Fibroblast of skin of abdomen (primary cell): ENCODE results near the gene IVNS1ABP.
"Not testable (repeated sequence)": the region's sequence is repeated elsewhere in the genome, so short reads cannot be mapped to it uniquely, and the experiment has no call there.

ENCODE experiments used
- DNase-seq: peaks from one replicate; pipeline ENCODE4 v3.0.0-alpha.2; 2013

The IVNS1ABP gene

GRCh38 chr1:185328255-185328654 lies 11.2 kb upstream of the IVNS1ABP start:
- DNase-seq, result no peak

GRCh38 chr1:185325413-185325812 lies 8.4 kb upstream of the IVNS1ABP start:
- no peak for DNase-seq

- DNase-seq, result no peak
Measured at GRCh38 chr1:185324118-185324517, 7.1 kb upstream of the IVNS1ABP start.

- no peak for DNase-seq
Measured at GRCh38 chr1:185322636-185323035, 5.6 kb upstream of the IVNS1ABP start.

- DNase-seq, result not testable (repeated sequence)
Measured at GRCh38 chr1:185321653-185322221, 4.7 kb upstream of the IVNS1ABP start.

- DNase-seq, result not testable (repeated sequence)
Measured at GRCh38 chr1:185321104-185321503, 4.1 kb upstream of the IVNS1ABP start.

- no peak for DNase-seq
Measured at GRCh38 chr1:185319139-185319475, 2.1 kb upstream of the IVNS1ABP start.

- DNase-seq, result no peak
Measured at GRCh38 chr1:185318431-185319138, 1.5 kb upstream of the IVNS1ABP start.

GRCh38 chr1:185317886-185318310 lies 855 bp upstream of the IVNS1ABP start:
- no peak for DNase-seq

- peak; percentile 93 for DNase-seq
Measured at GRCh38 chr1:185316163-185317033, 645 bp downstream of the IVNS1ABP start.

GRCh38 chr1:185315445-185316071 lies 1.5 kb downstream of the IVNS1ABP start:
- DNase-seq, result no peak

- no peak for DNase-seq
Measured at GRCh38 chr1:185314411-185314810, 2.6 kb downstream of the IVNS1ABP start.

GRCh38 chr1:185312361-185313138 lies 4.5 kb downstream of the IVNS1ABP start:
- DNase-seq, result no peak

GRCh38 chr1:185311589-185312225 lies 5.3 kb downstream of the IVNS1ABP start:
- no peak for DNase-seq

GRCh38 chr1:185309566-185309965 lies 7.5 kb downstream of the IVNS1ABP start:
- no peak for DNase-seq

GRCh38 chr1:185308126-185308525 lies 8.9 kb downstream of the IVNS1ABP start:
- no peak for DNase-seq

GRCh38 chr1:185305419-185305818 lies 11.6 kb downstream of the IVNS1ABP start:
- DNase-seq, result no peak

GRCh38 chr1:185300152-185300551 lies 16.9 kb downstream of the IVNS1ABP start:
- DNase-seq, result no peak

GRCh38 chr1:185297982-185298381 lies 19.1 kb downstream of the IVNS1ABP start:
- peak; percentile 26 for DNase-seq

- no peak for DNase-seq
Measured at GRCh38 chr1:185295091-185295490, 22.0 kb downstream of the IVNS1ABP start.

- no peak for DNase-seq
Measured at GRCh38 chr1:185293967-185294542, 23.0 kb downstream of the IVNS1ABP start.
